ENCODE results near the gene FAR2. TPM values are rescaled to one million over a fixed set of nuclear protein-coding genes. Genes with fewer than 3 reads are reported as not detected.

The FAR2 gene
- total RNA-seq, 4 donors from 2014 or later: 0.38 to 8.2 (median 2.6) TPM

GRCh38 chr12:29159661-29160060 is 10.6 kb downstream of the FAR2 start:
- TF ChIP-seq POLR2A (IDR thresholded peaks at IDR 0.05) (no peak), CTCF (IDR thresholded peaks at IDR 0.05) (no peak)

GRCh38 chr12:29160230-29160629 is 11.2 kb downstream of the FAR2 start:
- Histone ChIP-seq H3K9me3 (no peaks in the 10 kb centered on the region), H3K27ac (peak overlapping the region in 1 of 4 donors; percentile 25), H3K4me3 (no peak overlapping the region), H3K4me1 (peaks cover 0 to 32% (median 9%) of the 10 kb centered on the region in 3 donors), H3K27me3 (no peaks in the 10 kb centered on the region), H3K36me3 (no peaks in the 10 kb centered on the region)
- TF ChIP-seq CTCF (IDR thresholded peaks at IDR 0.05) (no peak), POLR2A (IDR thresholded peaks at IDR 0.05) (no peak)
- intact Hi-C loops (cut with DNase I): no loop called here
- WGBS, 2 donors: 76 to 84% methylated on average over 3 of the region's 3 CpGs
- DNase-seq: no peak

More at GRCh38 chr12:29159661-29160060, 10.6 kb downstream of the FAR2 start:
- no peaks in the 10 kb centered on the region for H3K27me3 ChIP-seq
- peak overlapping the region in 1 of 4 donors; percentile 25 for H3K27ac ChIP-seq
- H3K36me3 ChIP-seq: no peaks in the 10 kb centered on the region
- no peaks in the 10 kb centered on the region for H3K9me3 ChIP-seq
- H3K4me3 ChIP-seq: no peak overlapping the region
- H3K4me1 ChIP-seq: peaks cover 0 to 26% (median 6%) of the 10 kb centered on the region in 3 donors
- intact Hi-C loops (cut with DNase I): no loop called here
- DNase-seq: no peak
- WGBS, 2 donors: 51 to 66% methylated on average over 3 of the region's 3 CpGs

GRCh38 chr12:29163146-29163545 is 14.1 kb downstream of the FAR2 start:
- WGBS, 2 donors: 64 to 67% methylated on average over 4 of the region's 4 CpGs
- Histone ChIP-seq H3K9me3 (no peaks in the 10 kb centered on the region), H3K27me3 (no peaks in the 10 kb centered on the region), H3K4me1 (peaks cover 0 to 33% (median 12%) of the 10 kb centered on the region in 3 donors), H3K36me3 (no peaks in the 10 kb centered on the region), H3K27ac (peak overlapping the region in 1 of 4 donors; percentile 75), H3K4me3 (no peak overlapping the region)
- no peak for TF ChIP-seq CTCF (IDR thresholded peaks at IDR 0.05)
- no peak for TF ChIP-seq POLR2A (IDR thresholded peaks at IDR 0.05)
- DNase-seq: no peak
- intact Hi-C loops (cut with DNase I): no loop called here

- no peak for TF ChIP-seq POLR2A (IDR thresholded peaks at IDR 0.05)
- no peak for TF ChIP-seq CTCF (IDR thresholded peaks at IDR 0.05)
- Histone ChIP-seq H3K36me3 (no peaks in the 10 kb centered on the region), H3K4me3 (no peak overlapping the region), H3K9me3 (no peaks in the 10 kb centered on the region), H3K4me1 (peaks cover 0 to 23% (median 12%) of the 10 kb centered on the region in 3 donors), H3K27me3 (no peaks in the 10 kb centered on the region), H3K27ac (peak overlapping the region; percentile 28 to 76 (median 71))
- DNase-seq: no peak
- intact Hi-C loops (cut with DNase I): no loop called here
- WGBS, 2 donors: 51 to 57% methylated on average over 6 to 7 of the region's 7 CpGs
Observed at GRCh38 chr12:29164477-29165393, 15.7 kb downstream of the FAR2 start.

DNA sequence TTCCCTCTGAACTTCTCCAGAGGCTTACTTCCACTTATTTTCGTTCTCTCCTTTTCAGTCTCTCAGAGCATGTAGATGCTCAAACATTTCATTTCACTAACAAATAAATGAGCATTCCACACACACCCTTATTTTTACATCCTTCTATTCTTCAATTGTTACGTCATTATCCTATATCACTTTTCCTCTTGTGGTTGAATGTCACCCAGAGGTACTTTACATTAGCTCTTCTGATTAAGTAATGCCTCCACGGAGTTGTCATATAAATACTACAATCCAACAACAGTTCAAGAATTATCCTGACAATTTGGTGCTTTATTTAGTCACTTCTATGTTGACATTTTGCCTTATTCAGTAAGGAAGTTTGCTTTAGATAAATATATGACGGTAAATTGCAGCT is 18.4 kb downstream of the FAR2 start:
- H3K4me3 ChIP-seq: no peak overlapping the region
- peak overlapping the region in 2 of 4 donors; percentile 0 to 19 for H3K27ac ChIP-seq
- peaks cover 0 to 23% (median 12%) of the 10 kb centered on the region in 3 donors for H3K4me1 ChIP-seq
- TF ChIP-seq CTCF (IDR thresholded peaks at IDR 0.05) (no peak), POLR2A (IDR thresholded peaks at IDR 0.05) (no peak)
- no peak for DNase-seq
- WGBS, 2 donors: 75 to 84% methylated on average over 4 of the region's 4 CpGs
- intact Hi-C loops (cut with DNase I): no loop called here
- no peaks in the 10 kb centered on the region for H3K36me3 ChIP-seq
- H3K27me3 ChIP-seq: no peaks in the 10 kb centered on the region
- H3K9me3 ChIP-seq: no peaks in the 10 kb centered on the region
